ENCODE measurements around the gene NUCKS1.

DNA sequence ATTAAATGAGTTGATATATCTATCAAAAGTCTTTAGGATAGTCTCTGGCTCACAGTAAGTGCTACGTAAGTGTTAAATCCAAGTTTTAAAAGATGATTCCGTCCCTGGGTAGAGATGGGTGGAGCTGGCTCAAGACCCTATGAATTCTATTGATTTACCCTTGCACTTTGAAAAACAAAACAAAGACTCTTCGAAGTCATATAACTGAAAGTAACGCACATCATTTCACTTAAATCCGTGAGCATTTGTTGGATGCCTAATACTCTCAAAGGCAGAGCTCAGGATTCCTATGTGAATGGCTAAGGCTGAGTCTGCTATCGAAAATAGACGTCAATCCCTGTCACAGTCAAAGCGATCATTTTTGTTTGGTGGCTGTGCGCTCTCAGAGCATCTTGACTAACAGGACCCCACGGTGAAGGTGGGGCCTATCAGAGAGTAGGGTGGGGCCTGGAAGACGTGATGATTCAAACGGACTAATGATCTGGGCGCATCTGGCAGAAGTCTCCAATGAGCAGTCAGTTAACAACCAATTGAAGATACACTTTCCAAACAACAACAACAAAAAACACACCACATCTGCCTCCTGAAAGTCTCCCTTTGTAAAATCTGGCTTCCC, 1.2 kb upstream of the NUCKS1 start:
- TF ChIP-seq CTCF (IDR thresholded peaks at IDR 0.05) (no peak), POLR2A (IDR thresholded peaks at IDR 0.05) (no peak)

Data from thyroid gland (tissue), 4 donors.